Stromal cell of bone marrow (primary cell): ENCODE measurements around the gene RASSF4.

Experiments used
- DNase-seq: peaks from one replicate; pipeline ENCODE4 v3.0.0-alpha.2; 2012; ENCODE audit warnings: low read depth

The RASSF4 gene

DNA sequence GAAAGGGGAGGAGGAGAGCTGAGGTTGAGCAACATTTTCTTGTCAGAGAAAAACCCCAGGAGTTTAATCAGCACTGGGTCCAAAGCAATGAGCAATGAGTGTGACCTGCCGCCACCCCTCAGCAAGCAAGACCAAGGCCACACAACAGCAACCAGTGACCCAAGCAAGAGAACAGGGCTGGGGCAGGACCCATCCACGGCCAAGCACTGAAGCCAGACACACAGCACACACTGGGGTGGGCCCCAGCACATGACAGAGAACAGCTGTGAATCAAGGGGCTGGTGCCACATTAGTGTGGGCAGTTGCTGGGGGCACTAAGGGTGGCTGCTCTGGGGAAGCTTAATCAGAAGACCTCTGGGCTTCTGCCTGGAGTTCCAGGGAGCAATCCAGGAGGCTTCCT, 32.2 kb upstream of the RASSF4 start:
- no peak for DNase-seq

DNA sequence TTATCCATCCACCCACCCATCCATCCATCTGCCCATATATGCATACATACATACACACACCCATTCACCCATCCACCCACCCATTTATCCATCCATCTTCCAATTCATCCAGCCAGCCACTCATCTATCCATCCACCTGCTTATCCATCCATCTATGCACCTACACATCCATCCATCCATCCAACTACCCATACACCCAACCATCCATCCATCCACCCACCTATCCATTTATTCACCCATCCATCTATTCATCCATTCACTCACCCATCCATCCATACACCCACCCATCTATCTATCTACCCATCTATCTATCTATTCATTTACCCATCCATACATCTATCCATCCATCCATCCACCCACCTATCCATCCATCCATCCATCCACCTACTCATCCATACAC, 31.1 kb upstream of the RASSF4 start:
- no peak for DNase-seq

GRCh38 chr10:44929356-44930255, 30.0 kb upstream of the RASSF4 start:
- DNase-seq = no peak

DNA sequence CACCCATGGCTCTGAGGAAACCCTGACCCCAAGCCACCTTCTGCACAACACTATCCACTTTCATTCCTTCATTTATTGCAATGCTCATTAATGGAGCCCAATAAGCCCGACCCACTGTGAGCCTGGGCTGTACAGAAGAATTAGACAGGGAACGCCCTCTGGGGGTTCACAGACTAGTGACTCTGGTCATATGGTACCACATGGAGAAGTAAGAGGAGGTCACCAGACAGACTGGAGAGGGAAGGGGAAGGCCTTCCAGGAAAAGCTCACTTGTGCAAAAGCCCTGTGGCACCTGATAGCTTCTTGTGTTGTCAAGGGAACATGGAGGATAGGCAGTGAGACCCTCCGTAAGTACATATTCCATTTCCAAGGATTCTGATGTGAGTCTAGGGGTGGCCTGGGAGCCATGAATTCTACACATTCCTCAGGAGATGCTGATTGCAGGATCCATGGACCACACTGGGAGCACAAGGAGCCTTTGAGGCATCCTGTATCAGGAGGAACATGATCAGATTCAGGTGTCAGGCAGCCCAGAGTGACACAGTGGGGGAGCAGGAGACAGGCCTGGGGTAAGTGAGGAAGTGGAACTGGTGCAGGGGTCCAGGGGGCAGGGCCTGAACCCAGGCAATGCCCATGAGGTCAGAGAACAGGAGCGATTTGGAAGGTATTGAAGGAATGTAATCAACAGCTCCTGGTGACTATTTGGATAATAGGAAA, 28.5 kb upstream of the RASSF4 start:
- DNase-seq = no peak

- no peak for DNase-seq
Measured at GRCh38 chr10:44931621-44932516, 27.7 kb upstream of the RASSF4 start.

- peak; percentile 43 for DNase-seq
Measured at GRCh38 chr10:44932517-44933450, 26.8 kb upstream of the RASSF4 start.

- no peak for DNase-seq
Measured at GRCh38 chr10:44933451-44934321, 25.9 kb upstream of the RASSF4 start.

- DNase-seq = no peak
Measured at GRCh38 chr10:44934416-44935200, 25.0 kb upstream of the RASSF4 start.

DNA sequence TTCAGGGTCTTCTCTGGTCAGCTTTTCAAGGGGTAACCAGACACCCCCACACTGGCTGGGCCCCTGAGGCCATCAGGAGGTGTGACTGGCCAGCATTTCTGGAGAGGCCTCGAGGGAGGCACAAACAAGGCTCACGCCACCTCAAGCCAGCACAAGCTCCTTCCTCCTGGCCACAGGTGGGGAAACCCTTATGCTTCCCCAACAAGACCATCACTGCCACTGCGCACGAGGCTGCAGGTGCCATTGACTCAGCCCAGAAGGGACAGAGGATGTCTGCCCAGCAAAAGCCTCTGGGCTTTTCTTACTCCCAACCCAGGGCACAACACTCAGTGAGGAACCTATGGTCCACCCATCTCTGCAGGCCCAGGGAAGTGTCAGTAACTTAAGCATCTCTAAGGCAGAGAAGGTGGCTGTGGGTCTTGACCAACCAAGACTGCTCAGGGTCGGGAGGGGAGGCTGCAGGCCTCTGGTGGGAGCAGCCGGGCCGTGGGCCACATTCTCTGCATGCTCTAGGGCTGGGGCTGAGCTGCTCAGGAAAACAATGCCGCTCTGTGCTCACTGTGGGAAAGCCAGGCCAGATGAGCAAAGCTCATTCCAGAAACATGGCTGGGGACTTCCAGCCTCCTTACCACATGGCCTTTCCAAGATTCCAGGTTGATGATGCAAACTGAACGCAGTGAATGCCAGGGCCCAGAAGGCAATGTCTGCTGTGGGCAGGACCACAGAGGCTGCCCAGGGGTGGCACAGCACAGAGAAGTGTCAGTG, 24.2 kb upstream of the RASSF4 start:
- DNase-seq = peak; percentile 71

GRCh38 chr10:44935966-44936295, 23.7 kb upstream of the RASSF4 start:
- DNase-seq = no peak

DNA sequence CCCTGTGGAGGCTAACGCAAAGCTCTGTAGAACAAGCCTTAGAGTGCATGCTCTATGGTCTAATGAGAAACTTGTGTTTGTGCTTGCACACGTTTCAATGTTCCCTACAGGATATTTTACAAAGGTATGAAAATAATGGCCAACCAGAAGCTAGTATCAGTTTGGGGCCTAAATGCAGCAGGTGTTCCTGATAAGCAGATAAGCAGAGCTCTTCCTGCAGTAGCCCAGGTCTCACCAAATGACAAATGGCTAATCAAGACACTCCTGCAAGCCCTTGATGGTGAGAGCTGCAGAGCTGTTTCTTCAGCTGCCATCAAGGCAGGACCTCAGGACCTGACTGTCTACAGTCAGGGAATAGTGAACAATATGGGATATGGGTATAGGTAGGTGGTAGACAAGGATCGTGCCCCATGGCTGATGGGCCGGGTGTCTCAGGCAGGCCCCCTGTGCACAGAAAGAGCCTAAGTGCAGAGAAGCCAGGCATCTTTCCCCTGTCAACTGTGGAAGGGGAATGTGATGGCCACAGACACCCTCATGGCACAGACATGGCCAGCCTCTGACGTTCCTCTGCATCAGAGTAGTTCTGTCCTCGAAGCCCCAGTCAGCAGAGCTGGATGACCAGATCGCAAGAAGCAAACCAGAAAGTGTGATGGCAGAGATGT, 23.2 kb upstream of the RASSF4 start:
- DNase-seq = no peak

DNA sequence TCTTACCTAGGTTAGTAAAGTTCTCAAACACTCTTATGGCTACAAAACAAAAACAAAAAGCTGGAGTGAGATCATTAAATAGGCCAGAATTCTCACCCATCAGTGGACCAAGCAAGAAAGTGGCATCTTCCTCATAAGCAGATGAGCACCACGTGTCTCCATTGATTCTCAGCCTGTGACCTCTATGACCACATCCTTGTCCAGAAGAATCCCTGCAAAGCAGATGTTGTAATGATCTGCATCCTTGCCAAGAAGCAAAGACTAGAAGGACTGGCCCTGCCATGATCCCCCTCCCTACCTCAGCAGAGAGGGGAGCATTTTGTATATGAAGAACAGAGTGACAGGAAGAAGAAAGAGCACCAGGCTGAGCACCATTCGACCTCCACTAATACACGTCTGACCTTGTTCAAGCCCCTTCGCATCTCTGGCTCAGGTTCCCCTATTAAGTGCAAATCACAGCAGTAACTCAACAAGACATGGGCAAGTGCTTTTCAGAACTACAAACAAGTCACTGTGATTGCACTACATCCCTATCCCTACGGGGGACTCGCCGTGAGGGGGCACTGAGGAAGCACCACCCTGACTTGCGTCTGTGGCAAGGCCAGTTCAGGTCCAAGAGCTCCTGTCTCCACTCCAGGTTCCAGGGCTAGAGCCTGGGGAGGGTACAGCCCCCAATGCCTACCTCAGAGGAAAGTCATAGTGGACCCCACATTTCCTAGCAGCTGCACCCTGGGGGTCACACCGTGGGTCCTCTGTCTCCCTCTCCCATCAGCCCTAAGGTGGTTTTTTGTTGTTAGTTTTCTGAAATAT, 22.2 kb upstream of the RASSF4 start:
- no peak for DNase-seq

- no peak for DNase-seq
Measured at GRCh38 chr10:44938956-44939355, 20.6 kb upstream of the RASSF4 start.

DNA sequence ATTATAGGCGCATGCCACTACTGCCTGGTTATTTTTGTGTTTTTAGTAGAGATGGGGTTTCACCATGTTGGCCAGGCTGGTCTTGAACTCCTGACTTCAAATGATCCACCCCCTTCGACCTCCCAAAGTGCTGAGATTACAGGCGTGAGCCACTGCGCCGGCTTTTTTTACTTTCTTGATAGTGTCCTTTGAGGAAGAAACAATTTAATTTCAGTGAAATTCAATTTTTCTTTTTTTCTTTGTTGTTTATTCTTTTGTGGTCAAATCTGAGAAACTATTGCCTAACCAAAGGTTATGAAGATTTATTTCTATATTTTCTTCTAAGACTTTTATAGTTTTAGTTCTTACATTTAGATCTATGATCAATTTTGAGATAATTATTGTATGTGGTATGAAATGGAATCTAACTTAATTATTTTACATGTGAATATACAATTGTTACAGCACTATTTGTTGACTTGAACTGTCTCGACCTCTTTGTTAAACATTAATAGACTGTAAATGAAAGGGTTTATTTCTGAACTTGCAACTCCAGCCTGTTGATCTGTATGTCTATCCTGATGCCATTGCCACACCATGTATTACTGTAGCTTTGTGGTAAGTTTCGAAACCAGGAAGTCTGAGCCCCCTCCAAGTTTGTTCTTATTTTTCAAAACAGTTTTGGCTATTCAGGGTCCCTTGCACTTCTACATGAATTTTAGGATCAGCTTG, 19.8 kb upstream of the RASSF4 start:
- DNase-seq = no peak

GRCh38 chr10:44944354-44944753, 15.2 kb upstream of the RASSF4 start:
- no peak for DNase-seq

GRCh38 chr10:44946205-44946604, 13.4 kb upstream of the RASSF4 start:
- no peak for DNase-seq
